Measurements from ENCODE around the gene EHBP1.

Gene EHBP1

DNA sequence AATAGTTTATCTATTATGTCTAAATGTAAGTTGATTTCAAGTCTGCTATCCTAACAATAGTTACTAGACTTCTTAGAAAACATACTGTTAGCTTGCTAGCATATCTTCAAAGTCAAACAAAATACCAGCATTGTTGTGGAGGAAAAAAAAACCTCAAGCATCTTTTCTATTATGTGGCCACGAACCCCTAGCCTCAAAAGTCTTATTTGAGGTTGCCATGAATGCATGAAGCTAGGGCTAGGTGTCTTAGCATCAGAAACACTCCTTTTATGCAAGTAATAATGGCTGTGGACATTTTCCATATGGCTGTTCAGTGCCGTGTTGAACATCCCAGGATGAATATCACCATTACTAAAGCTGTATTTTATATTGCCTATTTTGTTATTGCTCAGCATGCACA is 258.5 kb downstream of the EHBP1 start:
- DNase-seq (ENCODE audit: low spot score), result no peak

DNA sequence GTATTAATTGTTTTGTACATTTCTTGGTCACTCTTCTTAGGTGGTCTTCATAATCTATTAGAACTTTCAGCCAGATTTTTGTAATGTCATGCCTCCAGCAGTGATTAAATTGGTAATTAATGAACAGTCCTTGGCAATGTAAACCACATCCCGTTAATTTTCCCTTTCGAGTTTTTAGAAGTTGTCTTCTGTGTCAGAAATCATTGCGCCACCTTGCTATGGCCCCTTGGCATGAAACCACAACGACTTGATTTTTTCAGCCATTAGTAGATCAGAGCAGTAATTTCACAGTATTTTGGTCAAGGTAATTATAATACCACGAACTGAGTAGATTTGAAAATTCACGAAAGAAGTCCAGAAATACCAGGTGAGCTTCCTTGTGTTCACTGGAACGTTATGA is 259.2 kb downstream of the EHBP1 start:
- no peak for DNase-seq (ENCODE audit: low spot score)

DNA sequence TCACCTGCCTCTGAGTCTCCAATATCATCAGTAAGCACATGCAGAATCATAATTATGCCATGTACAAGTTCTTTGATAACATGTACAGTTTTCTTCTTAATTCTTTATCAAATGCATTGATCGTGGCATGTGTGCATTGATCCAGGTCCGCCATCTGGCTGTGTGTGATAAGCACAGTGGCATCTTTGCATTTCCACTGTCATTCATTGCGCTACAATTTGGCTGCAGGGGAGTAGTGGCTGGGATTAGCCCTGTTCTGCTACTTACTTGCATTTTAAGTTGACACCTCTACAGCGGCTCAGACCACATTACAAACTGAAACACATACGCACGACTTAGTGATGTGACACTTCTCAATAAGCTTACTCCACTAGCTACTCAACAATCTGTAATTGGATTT is 261.5 kb downstream of the EHBP1 start:
- DNase-seq (ENCODE audit: low spot score), result no peak

DNA sequence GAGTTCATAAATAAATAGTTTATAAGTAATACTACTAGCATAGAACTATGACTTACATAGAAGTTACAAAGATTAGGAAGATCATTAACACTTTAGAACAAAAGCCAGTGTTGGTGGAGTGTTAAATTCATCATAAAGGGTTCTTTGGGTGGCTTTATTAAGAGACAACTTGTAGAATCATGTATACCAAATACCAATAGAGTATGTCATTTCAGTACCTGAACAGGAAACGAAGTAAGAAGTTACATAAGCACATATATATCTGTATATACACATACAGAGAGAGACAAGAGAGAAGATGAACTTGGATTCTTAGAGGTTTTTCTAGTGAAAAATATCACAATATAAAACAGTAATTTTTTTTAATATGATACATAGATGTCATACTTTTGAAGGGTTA is 262.7 kb downstream of the EHBP1 start:
- no peak for DNase-seq (ENCODE audit: low spot score)

DNA sequence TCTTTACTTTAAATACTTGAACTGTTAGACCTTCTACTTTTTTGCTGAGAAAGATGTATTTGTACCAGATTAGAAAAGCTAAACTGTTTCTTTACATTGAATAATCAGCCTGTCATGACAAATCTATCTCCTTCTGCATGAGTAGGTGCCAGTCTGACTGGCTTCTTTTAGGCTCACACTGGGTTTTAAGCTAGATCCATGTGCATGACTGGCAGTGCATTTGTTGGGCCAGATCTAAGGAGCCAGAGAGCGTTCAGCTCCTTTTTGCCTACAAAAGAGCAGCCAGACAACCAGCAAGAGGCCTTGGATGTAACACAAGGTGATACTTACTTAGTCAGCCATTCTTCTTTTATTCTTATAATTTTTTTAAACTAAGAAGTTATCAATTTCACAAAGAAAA is 263.2 kb downstream of the EHBP1 start:
- no peak for DNase-seq (ENCODE audit: low spot score)

DNA sequence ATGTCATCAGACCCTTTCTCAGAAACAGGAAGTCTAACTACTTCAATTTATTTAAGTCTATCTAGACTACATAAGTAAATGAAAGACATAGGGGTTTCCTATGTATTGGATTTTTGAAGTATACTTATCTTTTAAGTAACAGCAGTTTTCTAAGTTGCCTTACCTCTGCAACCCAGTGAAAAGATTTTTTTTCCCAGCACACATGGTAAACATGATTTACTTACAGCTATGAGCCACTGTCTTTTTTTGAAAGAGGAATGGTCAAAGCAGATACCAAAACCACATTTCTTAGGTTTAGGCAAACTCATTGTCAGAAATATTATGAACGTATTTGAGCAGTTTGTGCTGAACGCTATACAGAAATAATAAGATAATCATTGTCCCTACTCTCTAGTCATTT is 266.4 kb downstream of the EHBP1 start:
- DNase-seq (ENCODE audit: low spot score), result no peak

DNA sequence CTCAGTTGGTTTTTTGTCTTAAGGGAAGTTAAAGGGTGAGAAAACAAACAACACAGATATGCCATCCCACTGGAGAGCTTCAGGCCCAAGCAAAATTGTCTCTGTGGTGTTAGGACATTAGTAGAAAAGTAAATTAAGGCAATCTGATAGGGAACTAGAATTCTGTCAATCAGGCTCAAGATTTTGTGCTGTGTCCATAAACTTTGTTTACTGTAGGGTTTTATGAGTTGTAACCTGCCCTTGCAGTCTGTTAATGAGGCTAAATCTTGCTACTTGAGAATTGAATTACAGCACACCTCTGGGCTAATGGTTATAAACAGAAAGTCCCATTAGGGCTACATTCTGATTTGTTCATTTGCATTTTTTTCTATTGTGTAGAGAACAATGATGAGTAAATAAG is 267.1 kb downstream of the EHBP1 start:
- no peak for DNase-seq (ENCODE audit: low spot score)

DNA sequence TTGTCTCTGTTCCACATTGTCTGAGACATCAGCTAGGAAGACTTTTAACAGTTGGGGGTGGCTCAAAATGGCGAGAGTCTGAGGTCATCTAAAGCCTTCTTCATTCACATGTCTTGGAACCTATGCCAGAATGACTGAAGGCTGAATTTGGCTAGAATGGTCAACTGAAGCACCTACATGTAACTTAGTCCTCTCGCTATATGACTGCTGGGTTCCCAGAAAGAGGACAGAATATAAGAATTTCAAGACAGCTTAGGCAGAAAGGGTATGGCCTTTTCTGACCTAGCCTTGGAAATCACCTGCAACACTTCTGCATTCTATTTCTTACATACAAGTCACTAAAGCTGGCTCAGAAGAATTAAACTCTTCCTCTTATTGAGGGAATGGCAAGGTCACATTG is 269.5 kb downstream of the EHBP1 start:
- no peak for DNase-seq (ENCODE audit: low spot score)

DNA sequence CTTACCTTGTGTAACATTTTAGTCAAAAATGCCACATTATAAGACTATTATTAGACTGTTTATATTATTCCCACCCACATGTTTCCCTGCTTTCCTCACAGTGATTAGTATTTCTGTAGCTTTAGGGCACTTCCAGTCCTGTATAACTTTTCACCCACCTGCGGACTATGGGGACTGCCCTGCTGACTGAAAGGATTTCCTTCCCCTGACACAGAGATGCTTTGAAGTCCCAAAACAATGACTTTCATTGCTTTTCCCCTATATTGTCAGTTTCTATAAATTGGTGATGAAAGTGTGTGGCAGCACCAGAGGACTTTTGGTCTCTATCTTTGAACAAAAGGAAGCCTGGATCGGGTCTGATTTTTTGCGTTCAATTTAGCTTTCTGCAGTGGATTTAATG is 286.1 kb downstream of the EHBP1 start:
- no peak for DNase-seq (ENCODE audit: low spot score)

DNA sequence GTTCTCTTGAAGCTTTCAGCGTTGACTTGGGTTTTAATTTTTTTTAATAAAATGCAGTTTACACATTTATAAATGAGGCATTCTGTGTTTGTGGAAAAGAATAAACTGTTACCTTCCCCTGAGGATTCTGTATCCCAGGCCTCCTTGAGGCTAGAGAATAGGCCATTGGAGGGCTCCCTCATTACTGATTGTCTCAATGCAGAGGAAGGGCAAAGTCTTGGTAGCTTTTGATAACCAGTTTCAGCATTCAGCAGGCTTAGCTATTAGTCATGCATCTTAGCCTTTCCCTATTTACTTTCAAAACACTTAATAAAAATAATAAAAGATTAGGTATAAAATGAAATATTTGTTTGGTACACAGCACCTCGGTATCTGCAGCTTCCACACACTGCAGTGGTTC is 287.0 kb downstream of the EHBP1 start:
- DNase-seq (ENCODE audit: low spot score), result no peak

DNA sequence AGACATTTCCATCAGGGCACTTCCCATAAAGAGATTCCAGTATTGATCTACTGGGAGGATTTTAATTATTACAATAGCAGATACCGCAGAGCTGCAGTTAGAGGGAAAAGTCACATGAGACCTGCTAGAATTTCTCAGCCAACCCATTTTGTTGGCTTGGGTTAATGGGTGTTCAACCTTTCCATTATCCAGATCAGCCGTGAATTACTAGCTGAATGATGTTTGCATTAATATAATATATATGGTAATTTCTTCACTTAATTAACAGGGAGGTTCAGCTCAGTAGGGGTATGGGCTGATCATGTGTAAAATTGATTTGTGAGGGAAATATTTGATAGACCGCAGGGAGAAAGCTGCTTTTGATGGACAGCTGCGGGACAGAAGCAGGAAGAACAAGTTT is 288.7 kb downstream of the EHBP1 start:
- no peak for DNase-seq (ENCODE audit: low spot score)

DNA sequence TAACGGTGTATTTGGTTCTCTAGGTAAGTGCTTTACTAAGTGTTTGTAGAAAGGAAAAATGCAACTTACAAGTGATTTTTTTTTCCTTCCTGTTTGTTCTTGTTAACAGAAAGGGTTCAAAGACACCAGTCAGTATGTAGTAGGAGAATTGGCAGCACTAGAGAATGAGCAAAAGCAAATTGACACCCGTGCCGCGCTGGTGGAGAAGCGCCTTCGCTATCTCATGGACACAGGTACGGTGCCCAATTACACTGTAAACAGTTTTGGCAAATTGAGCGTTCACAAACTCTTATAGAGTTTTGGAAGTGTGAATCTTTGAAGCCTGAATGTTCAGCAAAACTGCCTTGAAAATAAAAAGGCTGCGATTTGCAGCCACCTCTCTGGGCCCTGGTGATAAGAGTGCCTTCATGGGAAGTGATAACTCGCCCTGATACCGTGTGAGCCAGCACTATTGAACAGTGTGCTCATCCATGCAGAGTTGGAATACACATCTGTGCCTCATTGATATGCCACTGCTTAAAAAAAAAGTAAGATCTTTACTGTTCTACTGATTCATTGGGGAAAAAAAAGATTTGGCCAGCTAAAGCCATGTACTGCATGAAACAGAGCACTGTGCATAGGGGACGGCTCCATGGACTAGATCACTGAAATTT is 291.1 kb downstream of the EHBP1 start:
- no peak for DNase-seq (ENCODE audit: low spot score)

DNA sequence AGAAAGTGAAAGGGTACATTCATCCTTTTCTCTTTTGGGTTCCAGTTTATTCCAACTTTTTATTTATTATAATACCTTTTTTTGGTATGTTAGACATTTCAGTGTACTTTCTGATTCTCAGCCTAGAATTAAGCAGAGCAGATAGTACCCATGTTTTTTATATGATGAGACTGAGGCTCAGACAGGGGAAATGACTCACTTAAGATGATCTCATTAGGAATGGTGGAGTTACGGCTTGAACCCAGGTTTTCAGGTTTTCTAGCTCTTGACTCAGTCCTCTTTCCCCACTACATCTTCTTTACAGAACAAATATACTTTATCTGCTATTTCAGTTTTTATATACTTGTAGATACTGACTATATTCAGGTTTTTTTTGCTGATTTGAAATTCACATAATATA is 293.4 kb downstream of the EHBP1 start:
- DNase-seq (ENCODE audit: low spot score), result no peak

DNA sequence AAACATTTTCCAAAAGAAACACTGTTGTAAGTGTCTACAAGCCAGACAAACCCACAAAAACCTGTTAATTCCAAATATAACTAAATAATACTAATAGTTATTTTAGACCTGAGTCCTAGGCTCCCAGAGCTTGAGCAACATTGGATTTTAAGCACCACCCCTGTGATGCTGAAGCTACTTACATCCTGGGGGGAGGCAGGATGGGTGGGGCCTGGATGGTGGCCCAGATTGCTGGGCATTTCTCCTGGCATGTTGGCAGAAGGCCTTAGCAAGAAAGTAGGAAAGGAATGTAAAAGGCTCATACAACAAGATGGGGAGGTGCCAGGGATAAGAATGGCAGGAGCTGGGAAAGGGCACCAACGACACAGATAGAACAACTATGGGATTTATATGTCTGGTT is 294.4 kb downstream of the EHBP1 start:
- DNase-seq (ENCODE audit: low spot score), result no peak

DNA sequence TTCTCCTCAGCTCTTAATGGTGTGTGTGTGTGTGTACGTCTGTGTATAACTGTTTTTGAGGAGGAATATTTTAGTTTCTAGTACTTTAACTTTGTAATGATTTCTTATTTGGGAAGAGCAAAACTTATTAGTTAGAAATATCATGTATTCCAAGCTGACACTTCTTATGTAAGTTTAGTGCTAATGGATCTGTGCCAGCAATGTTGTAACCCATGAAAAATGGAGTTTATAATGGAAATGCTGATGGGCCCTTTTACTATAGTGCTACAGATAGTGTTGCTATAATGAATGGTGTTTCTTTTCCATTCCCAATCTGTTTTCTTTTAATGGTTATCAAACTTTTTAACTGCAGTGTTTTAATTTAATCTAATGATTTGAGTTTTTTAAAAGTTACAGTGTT is 295.3 kb downstream of the EHBP1 start:
- no peak for DNase-seq (ENCODE audit: low spot score)

DNA sequence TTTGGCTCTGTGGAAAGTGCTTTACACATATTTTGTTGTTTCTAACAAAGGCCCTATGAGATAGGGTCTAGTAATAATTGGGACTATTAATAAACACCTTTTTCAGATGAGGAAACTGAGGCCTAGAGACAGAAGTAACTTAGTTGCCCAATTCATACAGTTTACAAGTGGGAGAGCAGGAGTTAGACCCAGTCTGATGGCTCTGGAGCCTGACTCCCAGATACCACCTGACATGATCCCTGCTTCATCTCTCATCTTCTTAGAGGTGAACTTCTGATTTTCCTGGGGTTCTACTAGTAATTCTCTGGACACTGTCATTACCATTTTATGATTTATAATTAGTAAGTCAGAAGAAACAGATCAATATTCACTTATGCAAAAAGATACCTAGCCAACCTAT is 296.1 kb downstream of the EHBP1 start:
- no peak for DNase-seq (ENCODE audit: low spot score)

DNA sequence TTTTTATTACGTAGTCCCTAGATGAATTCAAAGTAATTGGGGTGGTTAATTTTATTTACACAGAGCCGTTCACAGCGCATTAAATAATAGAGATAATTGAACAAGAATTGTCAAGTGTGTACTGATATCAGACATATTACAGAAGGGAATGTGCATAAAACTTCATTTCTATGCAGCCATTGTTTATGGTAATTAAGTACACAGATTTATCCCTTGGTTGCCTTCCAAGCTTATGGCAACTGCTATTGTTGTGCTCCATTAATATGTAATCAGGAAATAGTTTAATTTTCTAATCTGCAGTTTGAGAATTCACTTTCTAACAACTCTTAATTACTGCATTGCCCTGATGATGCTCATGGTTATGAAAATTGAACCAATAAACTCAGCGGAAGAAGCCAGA is 297.8 kb downstream of the EHBP1 start:
- no peak for DNase-seq (ENCODE audit: low spot score)

DNA sequence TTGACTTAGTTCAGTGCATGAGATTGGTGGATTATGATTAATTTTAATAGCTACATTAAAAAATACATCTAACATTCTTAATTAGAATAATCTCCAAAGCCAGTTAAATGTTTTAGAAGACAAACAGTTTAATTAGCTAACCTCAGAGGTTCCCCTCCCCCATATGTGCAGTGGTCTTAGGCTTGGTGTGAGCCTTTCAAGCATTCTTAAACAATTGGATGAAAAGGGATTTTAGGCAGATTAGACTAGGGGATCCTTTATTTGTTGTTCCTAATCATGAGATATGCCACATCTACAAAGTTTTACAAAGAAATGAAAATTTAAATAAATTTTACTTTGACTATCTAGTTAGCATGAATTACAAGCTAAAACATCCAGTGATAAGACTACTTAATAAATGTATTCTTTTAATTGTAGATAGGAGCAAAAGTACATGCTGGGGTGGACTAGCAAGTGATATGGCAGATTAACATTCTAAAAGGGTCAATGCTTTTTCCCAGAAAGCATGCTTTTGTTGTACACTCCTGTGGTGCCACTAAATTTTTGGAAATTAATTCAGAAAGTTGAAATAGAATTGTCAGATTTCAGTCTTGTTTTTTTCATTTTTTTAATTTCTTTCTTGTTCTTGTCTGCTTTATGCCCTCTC is 302.4 kb downstream of the EHBP1 start:
- no peak for DNase-seq (ENCODE audit: low spot score)

DNA sequence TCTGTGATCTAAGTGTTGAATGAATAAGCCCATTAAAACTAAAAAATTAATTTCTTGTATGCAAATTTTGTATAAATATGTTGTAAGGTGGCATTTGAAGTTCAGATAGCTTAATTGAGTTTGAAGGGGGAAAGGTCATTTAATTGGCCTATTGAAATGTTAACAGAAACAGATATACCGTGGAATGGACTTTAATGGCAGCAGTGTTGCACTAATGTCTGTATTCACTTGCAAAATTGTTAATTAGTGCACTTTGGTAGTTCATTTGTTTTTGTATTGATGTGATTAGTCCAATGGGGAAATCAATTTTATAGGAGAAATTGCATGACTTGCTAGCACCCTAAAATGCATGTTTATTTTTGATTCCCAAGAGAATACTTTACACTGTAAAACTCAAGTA is 303.3 kb downstream of the EHBP1 start:
- no peak for DNase-seq (ENCODE audit: low spot score)

DNA sequence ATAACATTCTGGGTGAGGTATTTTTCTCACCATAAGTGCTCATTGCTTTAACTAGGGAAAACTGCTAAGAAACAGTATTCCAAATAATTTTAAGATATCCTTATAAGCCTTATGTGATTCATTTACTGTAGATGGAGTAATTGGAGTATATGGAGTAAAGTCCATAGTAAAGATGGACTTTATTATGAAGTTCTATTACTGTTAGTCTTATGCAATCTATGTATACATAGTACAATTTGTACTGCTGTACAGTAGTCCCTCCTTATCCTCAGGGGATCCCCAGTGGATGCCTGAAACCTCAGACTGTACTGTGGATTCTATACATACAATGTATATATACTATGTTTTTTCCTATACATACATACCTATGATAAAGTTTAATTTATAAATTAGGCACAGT is 304.0 kb downstream of the EHBP1 start:
- DNase-seq (ENCODE audit: low spot score), result no peak

DNA sequence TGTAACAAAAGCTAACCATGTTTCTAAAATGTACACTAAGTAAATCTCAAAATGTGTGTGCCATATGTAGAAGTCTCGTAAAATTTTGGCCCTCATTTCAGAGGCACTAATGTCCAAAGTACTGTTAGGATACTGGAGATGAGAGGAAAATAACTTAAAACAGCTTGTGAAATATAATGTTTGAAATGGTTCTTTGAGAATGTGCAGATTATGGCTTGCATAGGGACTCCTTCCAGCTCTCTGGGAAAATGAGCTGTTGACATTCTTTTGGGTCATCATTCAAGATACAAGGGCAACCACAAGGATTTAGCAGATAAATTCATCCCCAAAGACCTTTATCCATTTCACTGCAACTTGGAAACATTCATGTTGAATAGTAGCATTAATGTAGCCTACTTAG is 307.0 kb downstream of the EHBP1 start:
- no peak for DNase-seq (ENCODE audit: low spot score)

DNA sequence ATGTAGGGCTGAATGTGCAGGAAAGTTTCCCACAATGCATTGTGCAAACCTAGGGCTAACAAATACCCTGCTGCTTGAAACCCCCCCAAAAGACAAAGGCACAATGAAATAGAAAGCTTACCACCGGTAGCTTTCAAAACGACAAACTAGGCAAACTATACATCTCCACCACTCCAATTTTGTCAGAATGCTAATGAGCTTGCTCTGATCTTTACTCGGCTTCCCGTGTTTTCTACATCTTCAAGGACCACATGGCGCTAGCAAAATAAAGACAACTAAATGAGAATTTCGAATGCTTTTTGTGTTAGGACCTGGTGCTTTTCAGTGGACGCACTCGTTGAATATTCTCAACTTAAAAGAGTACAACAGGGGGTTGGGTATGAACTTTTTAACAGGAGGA is 307.9 kb downstream of the EHBP1 start:
- DNase-seq (ENCODE audit: low spot score), result no peak

DNA sequence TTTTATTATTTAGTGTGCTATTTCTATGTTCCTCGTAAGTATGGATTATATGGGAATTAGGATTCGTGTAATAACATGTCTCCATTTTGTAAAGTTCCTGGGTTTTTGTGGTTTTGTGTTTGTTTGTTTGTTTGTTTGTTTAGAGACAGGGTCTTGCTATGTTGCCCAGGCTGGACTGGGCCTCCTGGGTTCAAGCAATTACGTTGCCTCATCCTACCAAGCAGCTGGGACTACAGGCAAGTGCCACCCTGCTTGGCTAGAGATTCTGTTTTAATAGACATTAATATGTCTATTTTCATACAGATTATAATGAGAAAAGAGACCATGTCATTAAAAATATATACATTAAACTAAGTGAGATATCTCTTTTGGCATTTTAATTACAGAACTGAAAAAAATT is 309.9 kb downstream of the EHBP1 start:
- no peak for DNase-seq (ENCODE audit: low spot score)

DNA sequence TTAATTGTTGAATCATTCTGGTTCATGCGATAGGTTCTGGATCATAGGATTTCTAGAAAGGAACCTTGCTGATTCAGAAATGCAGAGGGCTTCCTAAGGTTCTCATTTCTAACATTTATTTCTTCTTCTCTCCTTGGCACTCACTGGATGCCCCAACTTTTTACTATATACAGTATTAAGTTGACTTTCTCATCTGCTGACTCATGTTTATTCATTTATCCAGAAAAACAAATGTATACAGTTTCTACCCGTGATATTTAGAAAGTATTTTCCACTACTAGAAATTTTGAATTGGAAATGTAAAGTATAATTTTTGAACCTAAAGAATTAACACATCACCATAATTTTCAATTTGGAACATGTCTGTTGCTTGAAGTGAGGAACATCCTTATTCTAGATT is 312.9 kb downstream of the EHBP1 start:
- no peak for DNase-seq (ENCODE audit: low spot score)

Data from left forelimb (tissue), 1 donor.